ENCODE measurements around the gene ADGRA3. TPM values are rescaled to one million over a fixed set of nuclear protein-coding genes. Genes with fewer than 3 reads are reported as not detected.

The ADGRA3 gene
- total RNA-seq, 1 experiment from 2014 or later, result 35.0 TPM

DNA sequence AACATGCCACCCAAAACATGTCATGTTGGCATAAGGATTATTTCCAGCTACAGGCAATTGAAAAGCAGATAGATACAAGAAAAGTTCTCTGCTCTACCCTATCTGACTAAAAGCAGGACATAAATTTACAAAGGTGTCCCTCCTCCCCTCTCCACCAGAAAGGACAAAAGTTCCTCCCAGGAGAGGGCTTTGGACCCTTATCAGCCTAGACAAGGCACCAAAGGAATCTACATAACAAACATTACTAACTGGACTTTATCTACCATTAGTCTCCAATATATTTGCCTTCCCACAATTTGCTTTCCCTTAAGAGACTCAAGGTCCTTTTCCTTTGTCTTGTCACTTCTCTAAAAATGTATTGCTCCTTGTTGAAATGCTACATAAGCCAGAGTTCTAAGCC is 55.6 kb downstream of the ADGRA3 start:
- CTCF ChIA-PET, result no interaction called here
- Mint-ChIP-seq H3K9me3 (ENCODE audit: unreplicated experiment) (no peaks in the 10 kb centered on the region), H3K36me3 (ENCODE audit: insufficient read depth, unreplicated experiment) (peaks cover 6% of the 10 kb centered on the region), H3K4me3 (ENCODE audit: unreplicated experiment) (peak overlapping the region; percentile 63), H3K4me1 (ENCODE audit: low read depth, unreplicated experiment) (peaks cover 39% of the 10 kb centered on the region), H3K27me3 (ENCODE audit: insufficient read depth, unreplicated experiment) (no peaks in the 10 kb centered on the region), H3K27ac (ENCODE audit: unreplicated experiment) (peak overlapping the region; percentile 71)
- H3K9me3 ChIP-seq, result no peaks in the 10 kb centered on the region
- peaks cover 1% of the 10 kb centered on the region for H3K36me3 ChIP-seq (ENCODE audit: control insufficient read depth, insufficient read depth, low read length)
- intact Hi-C loops (cut with micrococcal nuclease; ENCODE audit: unreplicated experiment), result loop anchor here (1.0 to 2.0 kb wide), 4 partner anchors 11 to 56 kb away; partner anchors contain the start of gene ADGRA3
- POLR2A ChIA-PET, result no interaction called here
- H3K4me3 ChIP-seq (ENCODE audit: low read depth, low read length), result no peak overlapping the region
- DNase-seq, result peak; percentile 56
- no peaks in the 10 kb centered on the region for H3K27me3 ChIP-seq (replicated peaks; ENCODE audit: control insufficient read depth, insufficient read depth, low read length)
- H3K4me1 ChIP-seq, result peaks cover 52% of the 10 kb centered on the region
- no TSS peak for BruUV-seq (replicated peaks)
- TF ChIP-seq CTCF (IDR thresholded peaks at IDR 0.05; ENCODE audit: insufficient read depth in 1 of 2, low read depth in 1 of 2, low read length in 1 of 2, severe bottlenecking in 1 of 2, unreplicated experiment in 1 of 2), result no peak

DNA sequence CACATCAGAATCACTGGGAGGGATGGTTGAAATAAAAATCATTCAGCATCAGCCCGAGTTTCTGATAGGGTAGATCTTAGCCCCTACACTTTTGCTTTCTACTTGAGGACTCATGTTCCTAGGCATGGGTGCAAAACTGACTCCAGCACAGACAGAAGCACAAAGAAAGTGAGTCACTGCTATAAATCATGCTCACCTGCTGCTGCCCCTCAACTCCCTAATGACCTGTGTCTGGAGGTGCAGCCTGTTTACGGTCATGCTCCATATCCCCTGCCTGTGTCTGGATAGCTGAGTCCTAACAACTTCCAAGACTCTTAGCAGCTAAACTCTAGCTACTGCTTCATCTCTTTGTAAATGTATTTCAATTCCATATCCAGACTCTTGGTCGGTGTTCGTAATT is 57.8 kb downstream of the ADGRA3 start:
- TF ChIP-seq CTCF (IDR thresholded peaks at IDR 0.05; ENCODE audit: insufficient read depth in 1 of 2, low read depth in 1 of 2, low read length in 1 of 2, severe bottlenecking in 1 of 2, unreplicated experiment in 1 of 2), result no peak
- POLR2A ChIA-PET, result no interaction called here
- peak overlapping the region; percentile 82 for H3K27ac Mint-ChIP-seq (ENCODE audit: unreplicated experiment)
- no TSS peak for BruUV-seq (replicated peaks)
- CTCF ChIA-PET, result no interaction called here
- no peak overlapping the region for H3K4me3 Mint-ChIP-seq (ENCODE audit: unreplicated experiment)
- H3K9me3 Mint-ChIP-seq (ENCODE audit: unreplicated experiment), result no peaks in the 10 kb centered on the region
- peaks cover 37% of the 10 kb centered on the region for H3K4me1 Mint-ChIP-seq (ENCODE audit: low read depth, unreplicated experiment)
- H3K4me1 ChIP-seq, result peaks cover 52% of the 10 kb centered on the region
- H3K36me3 ChIP-seq (ENCODE audit: control insufficient read depth, insufficient read depth, low read length), result no peaks in the 10 kb centered on the region; the same call in 1 of the 2 replicates
- no peaks in the 10 kb centered on the region for H3K27me3 ChIP-seq (replicated peaks; ENCODE audit: control insufficient read depth, insufficient read depth, low read length)
- H3K9me3 ChIP-seq, result no peaks in the 10 kb centered on the region
- peak in 1 of 2 experiments; percentile 44 for DNase-seq
- H3K27me3 Mint-ChIP-seq (ENCODE audit: insufficient read depth, unreplicated experiment), result no peaks in the 10 kb centered on the region
- H3K4me3 ChIP-seq (ENCODE audit: low read depth, low read length), result no peak overlapping the region
- peaks cover 6% of the 10 kb centered on the region for H3K36me3 Mint-ChIP-seq (ENCODE audit: insufficient read depth, unreplicated experiment)
- intact Hi-C loops (cut with micrococcal nuclease; ENCODE audit: unreplicated experiment), result no loop called here

- peaks cover 52% of the 10 kb centered on the region for H3K4me1 ChIP-seq
- BruUV-seq (replicated peaks), result no TSS peak
- H3K27me3 Mint-ChIP-seq (ENCODE audit: insufficient read depth, unreplicated experiment), result no peaks in the 10 kb centered on the region
- H3K27ac Mint-ChIP-seq (ENCODE audit: unreplicated experiment), result no peak overlapping the region
- no peak overlapping the region for H3K4me3 ChIP-seq (ENCODE audit: low read depth, low read length)
- H3K4me3 Mint-ChIP-seq (ENCODE audit: unreplicated experiment), result no peak overlapping the region
- ChIA-PET CTCF (no interaction called here), POLR2A (no interaction called here)
- no peaks in the 10 kb centered on the region for H3K9me3 Mint-ChIP-seq (ENCODE audit: unreplicated experiment)
- no peaks in the 10 kb centered on the region for H3K36me3 ChIP-seq (ENCODE audit: control insufficient read depth, insufficient read depth, low read length)
- intact Hi-C loops (cut with micrococcal nuclease; ENCODE audit: unreplicated experiment), result no loop called here
- H3K9me3 ChIP-seq, result no peaks in the 10 kb centered on the region
- no peaks in the 10 kb centered on the region for H3K27me3 ChIP-seq (replicated peaks; ENCODE audit: control insufficient read depth, insufficient read depth, low read length)
- DNase-seq, result no peak
- H3K36me3 Mint-ChIP-seq (ENCODE audit: insufficient read depth, unreplicated experiment), result peaks cover 6% of the 10 kb centered on the region
- TF ChIP-seq CTCF (IDR thresholded peaks at IDR 0.05; ENCODE audit: insufficient read depth in 1 of 2, low read depth in 1 of 2, low read length in 1 of 2, severe bottlenecking in 1 of 2, unreplicated experiment in 1 of 2), result no peak
- H3K4me1 Mint-ChIP-seq (ENCODE audit: low read depth, unreplicated experiment), result peaks cover 32% of the 10 kb centered on the region
Observed at GRCh38 chr4:22457348-22457747, 58.5 kb downstream of the ADGRA3 start.

Data from Caco-2 (cell line).